GM19239 (cell line): Measurements from ENCODE around the gene EID3.
"Not testable (repeated sequence)": the region's sequence is repeated elsewhere in the genome, so short reads cannot be mapped to it uniquely, and the experiment has no call there.

ENCODE experiments used
- DNase-seq: peaks from one replicate; pipeline ENCODE4 v3.0.0; 2011; ENCODE audit warnings: low spot score; ENCODE audit not compliant: insufficient read length
- FAIRE-seq: peaks from 2 replicates; lab custom pipeline; 2011; peaks lifted over from hg19 to GRCh38; lab: Jason Lieb, UNC

Gene EID3

DNA sequence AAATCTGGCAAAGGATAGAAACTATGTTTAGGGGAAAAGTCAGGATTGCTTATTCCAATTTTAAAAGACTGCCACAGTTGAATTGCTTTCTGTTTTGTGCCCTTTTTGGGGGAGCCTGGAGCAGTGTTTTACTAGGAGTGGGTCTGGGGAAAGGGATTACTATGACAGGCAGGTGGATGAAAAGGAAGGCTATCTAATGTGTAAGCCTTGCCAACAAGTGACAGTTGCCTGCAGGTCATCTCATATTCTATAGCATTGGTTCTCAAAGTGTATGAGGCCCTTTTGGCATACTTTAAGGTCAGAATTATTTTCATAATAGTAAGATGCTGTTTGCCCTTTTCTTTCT, 4.1 kb downstream of the EID3 start:
- FAIRE-seq (no peak), DNase-seq (no peak)

DNA sequence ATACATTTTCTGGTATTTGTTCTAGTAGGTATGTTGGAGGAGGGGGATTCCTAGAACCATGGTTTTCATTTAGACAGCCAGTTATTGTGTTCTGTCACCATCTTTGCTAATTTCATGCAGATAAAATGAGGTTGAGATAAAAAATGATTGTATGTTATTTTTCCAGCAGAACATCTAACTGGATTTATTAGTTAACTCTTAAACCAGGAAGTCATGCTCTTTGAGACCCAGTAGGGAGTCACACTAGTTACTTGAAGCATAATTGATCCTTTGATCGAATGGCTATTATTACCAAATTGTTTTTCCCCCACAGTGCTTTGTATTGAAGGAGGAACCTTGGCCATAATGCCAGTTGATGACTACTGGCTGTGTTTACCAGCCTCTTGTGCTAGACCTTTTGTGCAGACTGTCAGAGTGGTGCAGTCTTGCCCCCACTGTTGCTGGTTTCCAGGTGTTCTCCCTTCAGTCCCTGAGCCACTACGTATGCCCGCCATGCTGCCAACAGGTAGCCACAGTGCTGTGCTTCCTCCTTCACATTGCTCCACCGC, 6.0 kb downstream of the EID3 start:
- FAIRE-seq (no peak), DNase-seq (no peak)

DNA sequence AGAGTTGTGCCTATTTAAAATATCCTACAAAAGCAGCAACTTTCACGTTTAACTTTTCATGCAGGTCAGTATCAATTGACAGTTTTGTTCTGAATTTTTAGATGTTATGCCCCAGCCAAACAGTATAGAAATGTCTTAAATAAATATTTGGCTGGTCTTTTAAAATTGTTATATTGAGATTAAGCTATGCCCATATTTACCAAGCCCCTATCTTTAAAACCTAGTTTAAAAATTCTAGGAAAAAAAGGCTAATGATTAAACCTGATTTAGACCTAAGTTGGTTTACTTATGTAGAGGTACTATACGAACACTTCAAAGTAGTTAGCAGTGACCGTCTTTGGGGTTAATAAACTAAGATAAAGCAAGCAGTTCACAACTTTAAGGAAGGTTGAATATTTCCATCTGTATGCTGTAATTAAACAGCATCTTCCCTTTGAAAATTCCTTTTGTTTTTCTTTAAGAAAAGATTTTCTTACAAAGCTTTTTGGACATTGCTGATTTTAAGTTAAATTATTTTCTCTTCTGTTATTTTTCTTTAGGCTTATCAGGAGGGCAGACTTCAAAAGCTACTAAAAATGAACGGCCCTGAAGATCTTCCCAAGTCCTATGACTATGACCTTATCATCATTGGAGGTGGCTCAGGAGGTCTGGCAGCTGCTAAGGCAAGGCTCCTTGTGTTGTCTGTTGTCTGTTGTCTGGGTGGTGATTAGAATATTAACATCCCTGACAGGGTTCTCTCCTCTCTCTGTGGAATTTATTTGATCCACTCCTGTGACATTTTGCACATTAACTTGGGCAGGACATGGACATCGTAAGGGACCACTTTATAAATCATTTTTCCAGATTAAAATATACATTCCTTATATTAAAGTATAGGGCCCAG, 7.5 kb downstream of the EID3 start:
- FAIRE-seq, result no peak
- no peak for DNase-seq

DNA sequence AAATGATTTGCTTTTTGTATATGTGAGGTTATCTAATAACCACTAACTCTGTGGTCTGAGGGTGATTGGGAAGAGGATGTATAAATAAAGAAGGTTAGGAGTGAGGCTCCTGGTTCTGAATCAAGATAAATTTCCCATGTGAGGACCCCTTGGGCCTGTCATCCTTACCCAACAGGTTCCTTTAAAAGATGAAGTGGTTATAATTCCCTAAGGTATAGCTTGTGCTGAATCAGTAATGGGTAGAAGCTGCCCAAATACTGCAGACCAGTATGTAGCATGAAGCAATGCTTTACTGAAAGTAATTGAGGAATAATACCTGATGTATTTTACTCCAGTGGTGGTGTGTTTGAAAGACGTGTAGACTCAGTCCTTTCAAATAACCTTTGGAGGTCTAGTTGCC, 8.7 kb downstream of the EID3 start:
- no peak for DNase-seq
- FAIRE-seq, result no peak

DNA sequence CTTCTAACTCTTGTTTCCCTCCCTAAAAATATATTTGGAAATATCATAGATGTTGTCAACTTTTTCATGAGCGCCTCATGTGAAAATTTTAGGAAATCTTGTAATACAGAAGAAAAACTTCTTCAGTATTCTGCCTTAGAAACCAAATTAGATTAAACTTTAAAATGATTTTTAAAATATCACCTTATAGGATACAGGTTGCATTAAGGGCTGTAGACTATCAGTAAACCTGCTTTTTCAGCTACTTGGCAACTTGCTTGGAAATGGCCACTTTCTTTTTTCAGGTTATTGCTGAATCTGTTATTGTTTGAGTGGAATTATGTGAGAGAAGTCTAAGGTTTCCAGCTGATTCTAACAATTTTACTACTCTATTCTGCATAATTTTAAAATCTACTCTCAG, 9.1 kb downstream of the EID3 start:
- DNase-seq (no peak), FAIRE-seq (no peak)

DNA sequence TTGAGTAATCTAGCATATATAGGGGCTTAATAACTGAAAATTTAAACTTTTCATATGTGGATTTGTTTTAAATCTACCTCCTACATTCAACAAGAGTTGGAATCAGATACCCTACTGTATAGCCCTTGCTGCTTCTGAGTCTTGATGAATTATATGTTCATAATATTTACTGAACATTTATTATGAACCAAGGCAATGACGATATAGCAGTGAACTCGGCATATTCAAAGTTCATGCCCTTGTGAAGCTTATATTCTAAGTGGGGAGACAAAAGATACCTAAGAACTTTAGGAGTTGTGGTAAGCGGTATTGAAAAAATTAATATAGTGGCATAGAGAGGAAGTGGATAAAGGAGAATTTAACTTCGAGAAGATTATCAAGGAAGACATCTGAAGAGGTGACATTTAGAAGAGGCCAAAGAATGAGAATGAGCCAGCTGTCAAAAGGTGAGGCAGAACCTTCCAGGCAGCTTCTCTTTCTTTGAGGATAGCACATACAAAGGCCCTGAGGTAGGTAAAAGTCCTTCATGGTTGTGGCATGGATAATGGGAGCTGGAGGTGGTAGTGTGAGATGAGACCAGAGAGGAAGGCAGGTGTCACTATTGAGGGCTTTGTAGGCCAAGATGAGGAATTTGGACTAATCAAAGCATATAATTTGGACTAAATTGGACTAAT, 10.2 kb downstream of the EID3 start:
- DNase-seq (no peak), FAIRE-seq (no peak)

DNA sequence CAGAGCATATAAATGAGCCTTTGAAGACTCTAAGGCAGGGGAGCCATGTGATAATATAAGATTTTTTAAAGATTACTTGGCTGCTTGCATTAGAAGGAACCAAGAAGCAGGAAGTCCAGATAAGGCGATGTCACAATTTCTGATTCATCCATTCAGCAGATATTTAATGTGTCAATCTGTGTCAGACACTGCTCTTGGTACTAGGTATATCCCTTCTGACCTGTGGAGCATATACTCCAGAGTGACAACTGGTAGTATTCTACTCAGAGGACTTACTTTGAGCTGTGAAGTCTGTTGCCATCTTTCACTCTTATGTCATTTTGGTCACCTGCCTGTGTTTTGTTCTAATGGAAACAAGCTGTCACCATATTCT, 10.7 kb downstream of the EID3 start:
- DNase-seq (no peak), FAIRE-seq (no peak)

DNA sequence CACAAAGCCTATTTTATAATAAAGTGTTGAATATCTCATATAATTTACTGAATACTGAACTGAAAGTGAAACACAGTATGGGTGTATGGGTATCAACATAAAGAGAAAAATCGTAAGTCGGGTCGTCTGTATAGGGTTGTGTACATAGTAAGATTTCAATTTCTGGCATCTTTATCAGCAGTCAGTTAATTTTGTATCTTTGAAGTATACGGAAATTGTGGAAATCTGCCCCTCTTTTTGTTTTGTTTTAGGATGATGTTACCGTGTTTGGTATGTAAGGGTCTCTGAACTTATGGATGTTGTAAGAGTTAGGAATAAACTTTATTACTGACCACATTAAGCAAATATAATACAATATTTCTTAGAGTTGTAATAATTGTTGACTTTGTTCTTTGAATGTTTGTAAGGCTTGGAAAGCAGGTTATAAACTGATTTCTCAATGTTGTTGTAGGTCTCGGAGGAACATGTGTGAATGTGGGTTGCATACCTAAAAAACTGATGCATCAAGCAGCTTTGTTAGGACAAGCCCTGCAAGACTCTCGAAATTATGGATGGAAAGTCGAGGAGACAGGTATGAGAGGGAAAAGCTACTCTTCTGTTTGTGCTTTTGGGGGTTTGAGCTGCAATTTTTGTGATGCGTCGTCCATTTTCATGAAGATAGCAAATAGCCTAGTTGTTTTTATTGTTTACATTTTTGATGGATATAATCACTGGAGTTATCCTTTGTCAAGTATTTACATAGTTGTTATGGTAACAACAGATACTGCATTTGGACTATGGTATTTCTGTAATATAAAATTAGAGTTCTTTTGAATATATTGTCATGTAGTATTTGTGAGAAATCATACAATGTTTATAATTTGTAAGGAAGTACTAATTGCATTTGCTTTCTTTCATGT, 12.0 kb downstream of the EID3 start:
- no peak for DNase-seq
- no peak for FAIRE-seq

DNA sequence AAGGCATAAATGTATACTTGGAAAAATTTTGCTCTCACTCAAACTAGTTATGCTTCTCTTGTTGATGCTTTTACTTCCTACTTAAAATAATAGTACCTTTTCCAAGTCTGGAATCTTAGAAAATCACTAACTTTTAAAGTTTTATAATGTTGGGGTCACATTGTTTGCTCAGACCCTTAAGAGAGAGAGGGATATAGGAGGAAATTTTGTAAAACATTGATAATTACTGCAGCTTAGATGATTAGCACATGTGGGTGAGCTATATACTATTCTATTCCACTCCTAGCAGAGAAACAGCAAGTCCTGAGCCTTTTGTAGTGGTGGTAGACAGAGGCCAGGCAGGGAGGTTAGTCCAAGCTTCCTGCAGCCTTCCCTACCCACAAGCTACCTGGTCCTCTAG, 13.4 kb downstream of the EID3 start:
- DNase-seq (no peak), FAIRE-seq (no peak)

DNA sequence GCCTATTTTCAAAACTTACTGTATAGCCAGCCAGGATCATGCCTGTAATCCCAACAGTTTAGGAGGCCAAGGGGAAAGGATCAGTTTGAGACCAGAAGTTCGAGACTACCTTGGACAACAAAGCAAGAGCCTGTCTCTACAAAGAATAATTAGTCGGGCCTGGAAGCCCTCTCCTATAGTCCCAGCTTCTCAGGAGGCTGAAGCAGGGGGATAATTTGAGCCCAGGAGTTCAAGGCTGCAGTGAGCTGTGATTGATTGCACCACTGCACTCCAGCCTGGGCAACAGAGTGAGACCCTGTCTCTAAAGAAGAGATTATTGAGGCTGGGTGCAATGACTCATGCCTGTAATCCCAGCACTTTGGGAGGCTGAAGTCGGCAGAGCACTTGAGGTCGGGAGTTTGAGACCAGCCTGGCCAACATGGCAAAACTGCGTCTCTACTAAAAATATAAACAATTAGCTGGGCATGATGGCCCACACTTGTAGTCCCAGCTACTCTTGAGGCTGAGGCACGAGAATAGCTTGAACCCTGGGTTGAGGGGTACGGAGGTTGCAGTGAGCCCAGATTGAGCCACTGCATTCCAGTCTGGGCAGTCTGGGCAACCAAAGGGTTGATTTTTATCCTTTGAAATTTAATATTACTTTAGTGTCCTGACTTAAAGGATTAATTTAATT, 14.1 kb downstream of the EID3 start:
- DNase-seq (no peak), FAIRE-seq (no peak)

DNA sequence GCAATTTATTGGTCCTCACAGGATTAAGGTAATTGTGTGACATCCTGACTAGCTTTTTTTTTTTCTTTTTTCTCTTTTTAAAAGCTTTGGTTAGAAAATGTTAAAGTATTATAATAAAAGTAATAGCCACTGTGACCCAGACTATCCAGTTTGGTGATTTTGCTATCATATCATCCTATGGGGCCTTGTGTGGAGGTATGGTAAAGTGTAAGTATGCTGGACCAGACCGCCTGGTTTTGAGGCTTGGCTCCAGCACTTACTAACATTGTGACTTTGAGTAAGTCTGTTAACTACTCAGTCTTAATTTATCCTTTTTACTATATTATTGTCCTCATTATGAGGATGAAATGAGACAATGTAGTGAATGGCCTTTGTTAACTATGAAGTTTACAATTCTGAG, 15.5 kb downstream of the EID3 start:
- FAIRE-seq (no peak), DNase-seq (no peak)

DNA sequence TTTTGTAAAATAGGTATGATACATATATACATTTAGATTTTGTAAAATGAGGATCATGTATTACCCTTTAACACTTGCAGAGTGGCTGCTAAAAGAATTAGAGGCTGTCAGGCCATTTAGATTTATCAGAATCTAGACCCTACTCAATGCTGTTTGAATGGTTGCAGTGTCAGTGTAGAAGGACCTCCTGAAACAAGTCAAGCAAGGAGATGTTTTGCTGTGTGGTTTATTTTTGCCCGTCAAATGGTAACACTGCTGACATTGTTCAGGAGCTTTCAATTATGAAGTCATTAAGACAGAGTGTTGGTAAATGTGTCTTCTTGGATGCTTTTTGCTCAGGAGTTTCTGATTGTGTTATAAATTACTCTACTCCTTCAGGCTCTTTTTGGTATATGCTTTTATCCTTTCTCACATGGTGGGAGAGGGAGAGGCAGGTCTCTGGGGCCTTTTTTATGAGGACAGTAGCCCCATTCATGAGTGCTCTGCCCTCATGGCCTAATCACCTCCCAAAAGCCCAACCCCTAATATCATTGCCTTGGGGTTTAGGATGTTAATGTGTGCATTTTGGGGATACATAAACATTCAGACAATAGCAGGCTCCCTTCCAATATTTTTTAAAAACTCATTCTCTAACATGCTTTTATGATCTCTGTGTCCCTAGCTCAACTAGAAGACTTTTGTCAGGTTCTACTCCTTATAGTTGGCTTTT, 16.5 kb downstream of the EID3 start:
- FAIRE-seq, result no peak
- DNase-seq, result no peak

DNA sequence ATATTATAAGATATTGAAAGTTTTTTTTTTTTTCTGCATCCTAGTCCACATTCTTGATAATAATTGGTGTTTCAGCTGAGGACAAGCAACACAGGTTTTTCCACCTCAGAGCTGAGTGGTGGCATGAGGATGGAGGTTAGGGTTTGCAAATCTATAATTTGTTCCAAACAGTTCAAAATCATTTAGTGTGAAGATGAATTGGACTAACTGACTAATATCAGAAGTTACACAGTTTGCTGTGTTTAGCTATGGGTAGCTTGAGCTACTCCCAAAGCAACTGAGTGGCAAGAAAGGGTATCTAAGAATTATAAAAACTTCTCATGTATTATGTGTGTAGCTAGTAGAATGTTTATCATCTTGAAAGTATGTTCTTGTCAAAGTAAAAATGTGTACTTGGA, 17.1 kb downstream of the EID3 start:
- DNase-seq (no peak), FAIRE-seq (no peak)

DNA sequence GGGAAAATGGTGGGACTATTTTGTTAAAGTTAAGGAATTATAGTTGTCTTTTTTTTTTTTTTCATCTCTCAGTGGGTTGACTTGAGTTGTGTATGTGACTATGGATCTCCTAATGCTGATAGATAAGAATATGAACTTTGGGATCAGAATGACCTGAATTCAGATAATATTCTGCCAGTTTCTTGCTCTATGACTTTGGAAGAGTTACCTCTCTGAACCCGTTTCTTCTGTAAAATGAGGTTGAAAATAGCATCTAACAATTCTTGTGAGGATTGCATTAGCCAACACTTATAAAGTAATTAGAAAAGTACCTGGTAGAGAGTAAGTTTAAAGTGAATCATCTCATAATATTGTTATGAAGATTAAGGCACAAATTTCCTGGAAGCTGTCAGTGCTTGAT, 18.4 kb downstream of the EID3 start:
- FAIRE-seq (no peak), DNase-seq (no peak)

DNA sequence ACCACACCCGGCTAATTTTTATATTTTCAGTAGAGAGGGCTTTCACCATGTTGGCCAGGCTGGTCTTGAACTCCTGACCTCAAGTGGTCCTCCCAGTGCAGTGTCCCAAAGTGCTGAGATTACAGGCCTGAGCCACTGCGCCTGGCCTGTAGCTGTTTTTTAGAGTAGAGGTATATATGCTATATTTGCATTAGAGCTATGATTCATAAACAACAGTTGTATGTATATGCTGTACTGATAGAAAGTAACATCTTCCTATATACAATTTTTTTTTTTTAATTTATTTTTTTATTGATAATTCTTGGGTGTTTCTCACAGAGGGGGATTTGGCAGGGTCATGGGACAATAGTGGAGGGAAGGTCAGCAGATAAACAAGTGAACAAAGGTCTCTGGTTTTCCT, 19.0 kb downstream of the EID3 start:
- DNase-seq, result not testable (repeated sequence)

DNA sequence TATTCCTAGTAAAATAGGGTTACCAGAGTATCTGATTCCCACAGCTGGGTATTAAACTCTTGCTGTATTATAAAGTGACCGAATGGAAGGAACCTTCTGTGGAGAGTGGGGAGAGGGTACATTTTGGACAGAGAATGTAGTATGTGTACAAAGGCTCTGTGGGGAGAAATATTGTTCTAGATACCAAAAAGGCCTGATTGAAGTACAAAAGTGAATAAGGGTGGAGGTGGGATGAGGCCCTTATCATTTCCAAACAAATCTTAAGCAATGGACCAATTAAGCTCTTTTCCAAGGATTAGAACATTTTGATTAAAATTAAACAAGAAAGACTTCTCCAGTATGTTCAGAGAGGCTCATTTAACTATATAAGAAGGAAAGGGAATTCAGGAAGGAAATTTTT, 20.4 kb downstream of the EID3 start:
- no peak for FAIRE-seq
- no peak for DNase-seq

More for the DNA sequence above, 19.0 kb downstream of the EID3 start:
- not testable (repeated sequence) for FAIRE-seq

DNA sequence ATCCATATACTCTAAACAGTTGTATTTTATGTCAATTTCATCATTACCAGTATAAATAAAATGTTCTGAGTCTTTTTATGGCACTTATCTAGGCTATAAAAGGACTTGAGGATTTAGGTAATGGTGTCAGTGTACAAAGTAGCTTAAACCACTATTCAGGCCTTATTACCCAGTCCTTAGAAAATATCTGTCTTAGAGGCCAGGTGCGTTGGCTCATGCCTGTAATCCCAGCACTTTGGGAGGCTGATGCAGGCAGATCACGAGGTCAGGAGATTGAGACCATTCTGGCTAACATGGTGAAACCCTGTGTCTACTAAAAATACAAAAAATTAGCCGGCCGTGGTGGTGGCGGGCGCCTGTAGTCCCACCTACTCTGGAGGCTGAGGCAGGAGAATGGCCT, 24.7 kb downstream of the EID3 start:
- not testable (repeated sequence) for DNase-seq, FAIRE-seq

DNA sequence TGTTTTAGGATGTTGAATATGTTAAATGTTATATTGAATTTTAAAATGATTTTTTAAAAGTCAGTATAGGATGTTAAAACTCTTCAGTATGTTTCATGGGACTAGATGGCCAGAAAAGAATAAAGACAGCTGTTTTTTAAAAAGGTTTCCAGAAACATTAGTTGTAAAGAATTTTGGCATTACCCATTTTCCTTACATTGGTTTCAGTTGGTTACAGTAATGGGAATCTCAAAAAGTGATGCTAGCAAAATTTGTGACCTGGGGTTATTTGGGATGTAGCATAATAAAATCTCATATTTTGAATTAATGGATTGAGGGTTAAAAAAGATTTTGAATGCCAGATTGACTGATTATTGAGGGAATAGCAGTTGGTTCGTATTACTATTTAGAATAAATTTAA, 25.3 kb downstream of the EID3 start:
- DNase-seq (no peak), FAIRE-seq (no peak)

DNA sequence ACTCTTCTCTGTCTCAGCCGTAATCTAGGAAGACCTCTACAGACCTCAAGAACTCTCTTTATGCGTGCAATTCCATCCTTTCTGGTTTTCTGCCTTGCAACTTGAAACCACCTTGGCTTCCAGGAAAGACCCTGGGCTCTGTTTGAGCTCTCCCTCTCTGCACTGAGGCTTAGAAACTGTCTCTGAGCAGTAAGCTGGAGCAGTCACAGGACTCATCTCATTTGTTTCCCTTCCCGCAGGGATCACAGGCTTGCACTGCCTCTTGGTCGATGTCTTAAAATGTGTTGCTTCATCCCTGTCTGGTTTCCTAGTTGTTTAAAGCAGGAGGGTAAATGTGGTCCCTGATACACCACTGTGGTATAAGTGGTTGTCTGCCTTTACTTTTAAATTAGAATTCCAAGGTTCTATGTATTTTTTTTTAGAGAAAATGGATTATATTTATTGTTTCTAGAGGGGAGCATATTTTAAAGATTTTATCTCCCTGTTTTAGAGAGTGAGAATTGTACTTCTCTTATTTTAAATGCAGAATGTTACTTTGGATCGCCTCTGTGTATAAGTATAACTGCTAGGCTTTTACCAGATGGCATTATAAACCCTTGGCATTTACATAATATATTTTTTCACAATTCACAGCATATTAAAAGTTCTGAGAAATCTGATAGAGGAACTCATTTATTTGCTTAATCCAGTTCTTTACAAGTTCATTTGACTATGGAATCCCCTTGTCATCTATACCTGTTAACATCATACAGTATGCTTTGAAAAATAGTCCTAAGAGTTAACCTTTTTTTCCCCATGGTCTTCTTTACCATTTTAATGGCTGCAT, 26.4 kb downstream of the EID3 start:
- FAIRE-seq (no peak), DNase-seq (no peak)
